ENCODE measurements around the gene KCNT2. TPM values are rescaled to one million over a fixed set of nuclear protein-coding genes. Genes with fewer than 3 reads are reported as not detected.

The KCNT2 gene
- total RNA-seq, 1 donor from 2014 or later = 0.62 TPM

DNA sequence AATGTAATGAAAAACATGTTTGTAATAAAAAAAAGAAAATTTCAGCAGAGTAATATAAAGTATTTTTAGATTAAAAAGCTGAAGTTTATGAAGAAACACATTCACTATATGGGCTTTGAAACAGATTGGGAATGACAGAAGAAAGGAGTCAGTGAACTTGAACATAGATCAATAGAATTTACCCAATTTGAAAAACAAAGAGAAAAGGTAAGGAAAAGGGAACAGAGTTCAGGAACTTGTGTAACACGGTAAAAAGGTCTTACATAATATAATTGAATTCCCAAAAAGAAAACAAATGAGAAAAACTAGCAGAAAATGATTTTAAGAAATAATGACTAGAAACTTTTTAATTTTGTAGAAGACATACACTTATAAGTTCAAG, 206.8 kb downstream of the KCNT2 start:
- DNase-seq (ENCODE audit: low read depth) = no peak

DNA sequence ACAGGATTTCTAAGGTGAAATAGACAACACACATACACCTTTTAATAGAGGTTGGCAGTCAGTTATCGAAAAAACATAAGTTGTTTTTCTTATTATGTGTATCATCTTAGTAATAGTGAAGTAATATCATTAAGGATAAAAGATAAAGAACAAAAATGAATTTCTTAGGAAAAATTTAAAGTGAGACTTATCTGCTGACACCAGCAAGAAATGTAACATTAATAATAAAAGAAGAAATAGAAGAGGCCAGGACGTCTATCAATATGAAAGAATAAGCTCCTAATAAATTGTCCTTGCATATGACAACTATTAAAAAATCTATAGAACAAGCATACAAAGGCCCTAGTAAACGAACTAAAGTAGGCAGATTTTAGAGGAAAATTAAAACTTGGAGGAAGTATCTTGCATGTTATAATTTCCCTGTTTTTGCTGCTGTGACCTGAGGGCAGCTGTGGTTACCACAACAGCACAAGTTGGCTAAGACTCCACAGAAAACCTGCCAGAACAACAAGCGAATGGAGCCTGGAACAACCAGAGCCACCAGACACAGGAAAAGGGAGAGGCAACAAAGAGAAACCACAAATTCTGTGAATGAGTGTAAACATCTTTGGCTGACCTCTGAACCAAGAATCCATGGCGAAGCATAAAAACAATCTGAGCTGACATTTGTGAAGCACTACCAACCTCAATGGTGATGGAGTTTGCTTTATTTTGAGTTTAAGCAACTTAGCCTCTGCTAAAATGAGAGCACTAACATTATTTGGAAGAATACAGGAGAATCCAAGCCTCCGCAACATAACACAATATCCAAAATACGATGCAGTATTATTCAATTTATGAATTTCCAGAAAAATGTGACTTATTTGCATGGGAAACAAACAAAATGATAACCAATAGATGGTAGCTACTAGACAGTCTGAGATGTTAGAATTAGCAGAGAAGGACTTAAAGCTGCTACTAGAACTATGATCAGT, 207.5 kb downstream of the KCNT2 start:
- DNase-seq (ENCODE audit: low read depth) = peak; percentile 93

DNA sequence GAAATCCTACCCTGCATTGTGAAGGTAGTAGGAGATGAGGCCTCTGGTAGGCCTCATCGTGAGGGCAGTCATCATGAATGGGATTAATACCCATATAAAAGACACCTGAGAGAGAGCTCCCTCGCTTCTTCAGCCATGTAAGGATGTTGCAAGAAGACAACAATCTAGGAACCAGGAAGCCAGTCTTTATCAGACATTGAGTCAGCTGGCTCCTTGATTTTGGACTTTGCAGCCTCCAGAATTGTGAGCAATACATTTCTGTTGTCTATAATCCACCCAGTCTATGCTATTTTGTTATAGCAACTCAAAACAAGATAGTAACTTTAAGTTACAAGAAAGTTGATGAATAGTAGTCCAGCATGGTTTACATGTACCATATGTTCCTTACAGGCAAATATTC, 208.5 kb downstream of the KCNT2 start:
- DNase-seq (ENCODE audit: low read depth) = no peak

DNA sequence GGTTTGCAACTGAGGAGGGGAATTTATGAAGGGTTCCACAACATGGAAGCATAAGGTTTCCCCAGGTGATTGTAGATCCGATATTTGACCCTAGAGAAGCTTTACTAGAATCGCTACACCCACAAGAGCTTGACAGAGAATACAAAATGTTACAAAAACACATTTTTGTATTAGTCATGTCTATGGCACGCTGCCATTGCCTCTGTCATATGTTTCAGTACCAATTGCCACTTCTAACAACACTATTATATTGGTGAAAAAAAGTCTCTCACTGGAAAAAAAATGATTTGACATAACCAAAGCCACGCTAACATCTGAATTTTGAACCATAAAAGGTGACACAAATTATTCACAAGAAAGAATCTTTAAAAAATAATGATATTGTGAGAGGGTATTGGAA, 214.5 kb downstream of the KCNT2 start:
- peak; percentile 70 for DNase-seq (ENCODE audit: low read depth)

DNA sequence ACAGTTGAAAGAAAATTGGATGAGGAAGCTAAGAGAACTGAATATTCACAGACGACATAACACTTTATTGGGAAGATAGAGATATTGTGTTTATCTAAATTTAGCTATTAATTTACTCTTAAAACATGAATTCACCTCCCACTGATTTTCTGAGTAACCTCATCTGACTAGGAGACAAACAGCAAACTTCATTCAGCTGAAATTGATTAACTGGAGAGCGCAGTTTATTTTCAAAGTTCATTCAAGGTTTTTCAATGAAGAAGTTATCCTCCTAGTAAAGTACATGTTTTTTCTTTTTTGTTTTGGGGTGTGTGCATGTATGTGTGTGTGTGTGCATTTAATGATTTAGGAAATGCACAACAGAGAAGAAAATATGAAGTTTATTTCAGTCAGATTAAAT, 215.0 kb downstream of the KCNT2 start:
- no peak for DNase-seq (ENCODE audit: low read depth)

DNA sequence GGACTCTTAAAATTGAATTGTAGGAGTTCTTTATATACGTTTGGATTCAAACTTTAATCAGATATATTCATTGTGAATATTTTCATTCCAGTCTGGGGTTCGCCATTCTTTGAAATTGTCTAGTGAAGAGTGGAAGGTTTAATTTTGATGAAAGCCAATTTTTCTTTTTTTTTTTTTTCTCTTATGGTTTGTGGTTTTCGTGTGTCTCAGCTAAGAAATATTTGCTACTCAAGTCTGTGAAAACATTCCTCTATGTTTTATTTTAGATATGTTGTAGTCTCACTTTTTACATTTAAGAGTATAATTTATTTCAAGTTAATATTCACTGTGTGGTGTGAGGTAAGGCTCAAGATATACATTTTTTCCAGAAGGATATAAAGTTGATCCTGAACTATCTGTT, 220.5 kb downstream of the KCNT2 start:
- DNase-seq (ENCODE audit: low read depth) = peak; percentile 32

DNA sequence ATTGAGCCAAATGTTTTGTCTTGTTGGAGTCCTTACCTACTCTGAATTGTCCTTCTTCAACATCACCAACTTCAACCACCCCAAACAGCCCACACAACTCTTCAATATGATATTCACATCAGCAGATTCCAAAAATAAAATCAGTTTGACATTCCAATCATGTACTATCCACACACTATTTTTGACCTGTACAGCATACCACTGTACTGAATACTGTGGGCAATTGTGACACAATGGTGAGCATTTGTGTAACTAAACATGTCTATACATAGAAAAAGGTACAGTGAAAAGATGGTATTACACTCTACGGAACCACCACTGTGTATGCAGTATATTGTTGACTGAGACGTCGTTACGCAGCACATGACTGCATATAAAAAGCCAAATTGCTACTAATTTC, 223.1 kb downstream of the KCNT2 start:
- DNase-seq (ENCODE audit: low read depth) = peak; percentile 66

DNA sequence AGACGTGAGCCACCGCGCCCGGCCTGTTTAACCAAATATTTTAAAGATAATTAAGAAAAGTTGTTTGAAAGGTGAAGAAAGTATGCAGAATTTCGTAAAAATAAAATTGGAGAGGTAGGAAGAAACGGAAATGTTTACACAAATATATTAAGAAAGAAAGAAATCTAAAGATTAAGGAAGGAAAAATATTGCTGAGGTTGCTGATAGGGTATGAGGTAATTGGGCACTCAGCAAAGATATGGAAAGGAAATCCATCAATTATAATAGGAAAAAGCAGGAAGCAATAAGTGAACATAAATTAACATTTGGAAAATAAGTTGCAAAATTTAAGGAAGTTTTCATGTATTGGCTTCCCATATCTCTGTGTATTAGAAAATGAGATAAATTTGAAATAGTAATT, 225.9 kb downstream of the KCNT2 start:
- no peak for DNase-seq (ENCODE audit: low read depth)

DNA sequence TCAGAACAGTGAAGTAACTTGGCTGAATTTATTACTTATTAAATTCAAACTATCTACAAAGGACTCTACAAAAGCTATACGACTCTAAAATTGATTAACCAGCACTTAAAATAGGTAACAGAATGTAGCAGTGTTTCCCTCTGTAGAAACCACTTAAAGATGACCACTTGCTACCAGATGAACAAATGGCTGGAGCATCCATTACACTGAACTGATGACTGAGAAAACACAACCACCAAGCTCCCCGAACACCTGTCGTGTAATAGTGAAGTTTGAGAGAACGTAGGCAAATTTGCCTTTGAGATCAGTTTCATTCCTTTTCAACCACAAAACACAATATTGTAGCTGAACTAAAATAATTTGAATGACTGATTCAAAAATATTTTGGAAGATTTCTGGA, 226.7 kb downstream of the KCNT2 start:
- peak; percentile 67 for DNase-seq (ENCODE audit: low read depth)

DNA sequence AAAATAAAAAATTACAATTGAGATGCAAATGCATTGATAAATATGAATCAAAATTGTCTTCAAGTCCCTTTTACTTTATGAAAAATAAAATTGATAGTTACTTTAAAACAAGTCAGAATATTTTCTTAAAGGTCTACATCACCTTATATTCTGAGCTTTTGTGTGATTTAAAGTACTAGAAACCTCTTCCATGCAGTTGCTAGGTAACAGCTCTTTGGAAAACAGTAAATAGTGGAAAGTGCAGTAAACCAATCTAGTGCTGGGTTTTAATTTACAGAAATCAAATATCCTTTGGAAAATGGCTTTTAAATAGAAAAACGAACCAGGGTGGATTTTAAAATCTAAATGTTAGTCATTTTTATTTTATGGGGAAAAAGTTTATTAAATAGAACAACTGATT, 227.9 kb downstream of the KCNT2 start:
- peak; percentile 28 for DNase-seq (ENCODE audit: low read depth)

DNA sequence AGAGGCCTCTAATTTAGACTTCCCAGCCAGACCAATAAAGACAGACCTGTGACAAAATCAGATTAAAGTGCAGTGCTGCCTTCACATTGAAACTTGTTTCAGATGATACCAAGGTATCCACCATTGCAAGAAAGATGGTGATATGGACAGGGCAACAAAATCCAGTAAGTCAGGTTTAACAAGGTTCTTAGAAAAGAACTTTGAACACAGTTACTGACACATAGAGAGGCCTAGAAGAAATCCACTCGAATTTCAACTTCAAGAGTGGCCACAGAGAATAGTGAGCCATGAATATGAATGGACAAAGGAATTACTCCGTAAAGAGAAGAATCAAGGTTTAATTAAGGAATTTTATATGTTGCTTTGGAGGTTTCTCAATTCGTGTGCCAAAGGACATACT, 230.4 kb downstream of the KCNT2 start:
- DNase-seq (ENCODE audit: low read depth) = no peak

DNA sequence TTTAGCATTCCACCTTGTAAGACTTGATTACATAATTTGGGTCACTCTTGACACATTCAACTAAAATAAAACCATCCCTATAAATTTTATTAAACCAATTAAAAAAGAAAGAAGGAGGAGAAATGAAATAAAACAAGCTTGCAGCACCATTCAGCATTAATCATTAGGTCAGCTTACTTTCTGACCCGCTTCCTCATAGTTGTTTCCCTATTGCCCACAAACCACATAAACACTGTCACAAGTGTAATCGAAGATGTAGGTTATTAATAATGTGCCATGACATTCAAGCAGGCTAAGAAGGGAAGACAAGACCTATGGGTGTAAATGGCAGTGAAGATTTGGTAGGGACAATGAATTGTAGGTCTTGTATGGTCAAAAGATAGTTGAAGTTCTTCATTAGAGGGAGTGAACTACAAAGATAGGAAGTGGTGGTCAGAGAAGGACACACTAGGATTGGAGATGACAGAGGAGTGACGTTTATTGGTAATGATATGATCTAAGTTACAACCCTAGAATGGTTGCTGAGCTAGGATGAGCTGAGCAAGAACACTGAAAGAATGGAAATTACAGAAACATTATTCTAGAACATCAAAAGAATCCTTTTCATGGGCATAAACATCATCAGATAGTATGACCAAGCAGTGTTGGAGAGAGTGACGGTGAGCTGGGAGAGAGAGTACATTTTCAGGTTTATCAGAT, 231.5 kb downstream of the KCNT2 start:
- peak; percentile 16 for DNase-seq (ENCODE audit: low read depth)

DNA sequence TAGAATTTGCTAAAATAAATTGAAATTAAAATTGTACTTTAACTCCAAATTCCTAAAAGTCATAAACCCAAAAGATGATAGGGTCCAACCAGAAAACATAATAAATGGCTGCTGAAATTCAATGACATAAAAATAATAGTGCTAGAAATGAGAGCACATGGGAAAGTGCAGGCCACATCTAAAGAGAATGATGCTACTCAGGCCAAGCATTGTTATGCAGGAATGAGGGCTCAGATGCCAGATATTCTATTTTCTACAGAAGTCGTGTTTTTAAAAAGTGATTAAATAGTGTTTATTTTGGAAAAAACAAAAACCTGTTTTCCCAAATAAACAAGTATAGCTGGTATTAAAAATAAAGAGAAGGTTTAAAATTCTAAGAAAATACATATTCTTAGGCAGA, 234.4 kb downstream of the KCNT2 start:
- DNase-seq (ENCODE audit: low read depth) = no peak

DNA sequence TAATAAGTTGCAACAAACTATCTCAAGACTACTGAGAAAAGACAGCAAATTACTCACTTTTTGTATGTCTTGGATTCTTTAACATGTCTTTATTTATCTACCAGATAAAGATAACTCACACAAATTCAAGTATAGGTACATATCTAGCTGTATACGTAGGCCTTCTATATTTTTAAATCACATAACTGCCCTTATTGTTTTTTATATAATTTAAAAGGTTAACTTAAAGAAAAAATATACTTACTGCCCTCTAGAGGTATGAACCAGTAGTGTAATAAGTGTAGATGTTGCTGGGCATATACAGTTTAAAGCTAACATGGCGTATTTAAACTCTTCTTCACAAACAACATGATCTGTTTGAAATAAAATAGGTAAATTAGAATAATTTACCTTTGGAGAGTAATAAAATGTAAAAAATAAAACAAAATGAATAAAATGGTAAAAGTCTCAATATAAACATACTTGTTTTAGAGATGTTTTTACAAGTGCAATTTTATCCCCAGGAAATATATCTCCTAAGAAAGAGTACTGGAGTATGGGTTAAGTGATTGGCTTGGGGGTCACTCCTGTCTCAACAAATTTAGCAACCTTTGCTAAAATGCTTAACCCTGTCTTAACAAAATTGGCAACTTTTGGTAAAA, 235.2 kb downstream of the KCNT2 start:
- peak; percentile 24 for DNase-seq (ENCODE audit: low read depth)

DNA sequence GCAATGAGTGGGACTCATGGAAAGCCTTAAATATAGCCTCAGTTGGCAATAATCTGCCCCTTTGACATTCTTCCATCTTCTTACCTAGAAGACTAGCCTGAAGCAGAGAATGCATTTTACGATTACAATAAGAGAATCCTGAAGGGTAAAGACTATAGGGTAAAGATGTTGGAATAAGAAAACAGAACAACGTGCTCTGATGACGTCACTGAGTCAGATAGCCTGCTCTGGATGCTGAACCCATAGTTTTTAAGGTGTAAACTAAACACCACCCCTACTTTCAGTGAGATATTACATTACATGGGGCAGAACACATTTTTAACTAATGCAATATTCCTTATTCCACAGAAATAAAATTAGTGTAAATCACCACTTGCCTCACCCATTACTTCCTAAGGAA, 240.4 kb downstream of the KCNT2 start:
- no peak for DNase-seq (ENCODE audit: low read depth)

DNA sequence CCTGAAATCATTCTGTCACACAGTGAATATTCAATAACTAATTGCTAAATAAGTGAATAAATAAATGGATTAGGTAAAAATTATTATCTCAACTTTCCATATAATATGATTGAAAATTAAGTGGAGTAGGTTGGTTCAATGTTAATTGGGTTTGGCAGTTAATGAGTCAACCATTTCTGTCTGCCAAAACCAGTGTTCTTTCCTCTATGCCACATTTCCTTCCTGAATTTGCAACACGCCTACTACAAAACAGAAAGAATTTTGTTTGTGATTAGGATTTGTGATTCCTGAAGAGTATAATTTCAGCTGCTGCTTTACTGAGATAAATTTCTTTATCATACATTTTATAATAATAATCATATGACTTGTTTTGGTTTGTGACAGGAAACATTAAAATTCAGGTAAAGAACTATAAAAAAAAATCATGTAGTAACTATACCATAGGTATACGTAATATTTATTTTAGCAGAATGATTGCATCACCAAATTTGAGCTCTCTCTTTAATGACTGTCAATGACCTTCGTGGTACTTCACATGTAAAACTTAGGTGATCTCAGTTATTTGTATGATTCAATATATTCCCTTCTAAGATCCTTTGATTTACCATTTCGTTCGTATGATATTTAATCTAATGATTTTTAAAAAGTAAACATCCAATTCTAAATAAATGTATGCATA, 241.3 kb downstream of the KCNT2 start:
- no peak for DNase-seq (ENCODE audit: low read depth)

DNA sequence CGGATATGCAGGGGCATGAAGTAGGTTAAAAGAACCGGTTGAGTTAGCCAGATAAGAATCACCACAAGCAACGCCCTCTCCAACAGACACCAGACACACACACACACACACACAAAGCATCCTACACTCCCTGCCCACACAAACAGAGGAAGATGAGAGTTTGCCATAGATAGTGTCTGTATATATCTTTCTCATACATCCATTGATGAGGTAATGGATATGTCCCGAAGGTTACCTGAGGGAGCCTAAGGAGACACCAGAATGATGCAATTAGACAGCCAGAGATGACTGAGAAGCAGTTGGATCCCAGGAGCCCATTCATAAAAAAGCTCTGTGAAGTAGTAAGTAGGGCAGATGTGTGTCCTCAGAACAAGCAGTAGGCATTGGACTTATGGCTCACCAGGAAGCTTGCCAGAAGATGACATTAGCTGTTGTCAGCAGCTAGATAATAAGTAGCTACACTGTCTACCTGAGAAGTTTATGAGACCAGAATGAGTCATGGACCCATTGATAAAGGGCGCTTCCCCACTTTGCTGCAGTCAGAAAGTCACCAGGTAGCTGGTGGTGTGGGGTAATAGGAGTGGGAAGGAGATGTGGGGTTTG, 247.0 kb downstream of the KCNT2 start:
- DNase-seq (ENCODE audit: low read depth) = no peak

DNA sequence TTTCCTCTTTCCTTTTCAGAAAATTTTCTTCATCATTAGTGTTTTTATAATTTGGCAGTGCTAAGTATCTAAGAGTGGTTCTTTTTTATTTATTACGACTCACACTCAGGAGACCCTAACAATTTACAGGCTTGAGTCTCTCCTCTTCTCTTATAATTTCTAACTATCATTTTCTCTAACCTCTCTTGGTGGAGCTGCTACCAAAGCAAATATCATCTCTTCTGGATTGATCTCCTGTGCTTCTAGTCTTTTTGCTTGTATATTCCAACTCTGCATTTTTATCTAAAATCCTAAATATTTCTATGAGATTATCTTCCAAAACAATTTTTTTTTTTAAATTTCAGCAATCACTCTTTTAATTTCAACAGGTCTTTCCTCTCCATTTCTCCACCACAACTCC, 250.3 kb downstream of the KCNT2 start:
- DNase-seq (ENCODE audit: low read depth) = no peak

DNA sequence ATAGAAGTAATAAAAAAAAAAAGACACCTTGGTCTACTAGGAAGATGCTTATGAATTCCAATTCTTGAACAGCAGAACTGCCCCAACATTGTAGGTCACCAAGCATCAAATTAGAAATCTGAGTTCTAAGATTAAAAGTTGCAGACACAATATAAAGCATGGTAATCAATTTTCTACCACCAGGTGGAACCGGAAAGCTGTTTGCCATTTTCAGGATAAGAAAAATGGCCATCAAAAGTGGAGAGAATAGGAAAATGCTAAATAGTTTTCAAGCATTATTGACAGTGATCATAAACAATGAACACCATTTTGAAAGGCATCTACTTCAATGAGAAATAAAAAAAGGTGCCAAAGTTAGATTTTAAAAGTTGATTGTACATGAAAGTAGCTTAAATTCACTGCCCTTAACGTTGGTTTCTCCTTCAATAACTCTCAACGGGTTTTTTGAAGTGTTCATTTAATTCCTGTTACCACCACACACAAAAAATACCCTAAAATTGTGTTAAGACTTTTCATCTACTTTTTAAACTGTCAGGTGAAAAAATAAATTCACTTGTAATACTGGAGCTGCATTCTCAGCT, 252.9 kb downstream of the KCNT2 start:
- DNase-seq (ENCODE audit: low read depth) = peak; percentile 59

DNA sequence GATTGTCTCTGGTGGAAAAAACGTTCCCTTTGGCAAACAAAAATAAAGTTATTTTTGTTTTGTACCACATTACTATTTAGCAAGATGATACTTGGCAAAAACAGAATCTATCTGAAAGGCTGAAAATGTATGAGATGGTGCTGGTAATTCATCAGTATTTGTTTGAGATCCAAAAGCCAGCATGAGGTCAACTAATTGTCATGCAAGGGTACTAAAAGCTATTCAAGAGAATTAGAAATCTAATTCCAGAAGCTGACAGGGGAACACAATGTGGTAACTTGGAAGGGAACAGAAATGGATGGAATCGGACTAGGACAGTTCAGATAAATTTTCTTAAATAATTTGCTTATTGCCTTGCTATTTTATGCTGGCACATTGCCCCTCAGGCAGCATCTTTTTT, 263.8 kb downstream of the KCNT2 start:
- DNase-seq (ENCODE audit: low read depth) = no peak

DNA sequence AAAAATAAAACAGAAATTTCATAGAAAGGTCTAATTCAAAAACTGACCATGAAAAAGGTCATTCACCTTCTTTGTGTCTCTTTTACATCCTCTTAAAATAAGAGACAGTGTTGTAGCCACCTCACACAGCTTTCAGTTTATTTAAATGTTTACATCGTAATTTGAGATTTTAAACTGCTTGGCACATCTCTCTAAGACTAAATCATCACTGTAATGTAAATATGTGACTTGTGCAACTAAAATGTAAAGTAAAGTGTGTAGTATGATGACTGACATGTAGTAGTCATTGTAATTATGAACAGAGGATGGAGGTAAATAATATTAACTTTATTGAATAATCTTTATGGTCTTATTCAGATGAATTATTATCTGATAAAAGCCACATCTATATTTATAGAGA, 283.9 kb downstream of the KCNT2 start:
- no peak for DNase-seq (ENCODE audit: low read depth)

Measured in myocyte (in vitro differentiated cells).